CD4-positive, alpha-beta T cell treated with Interleukin-15 for 1 hour (primary cell): ENCODE results near the gene ATG10.
"Not testable (repeated sequence)": the region's sequence is repeated elsewhere in the genome, so short reads cannot be mapped to it uniquely, and the experiment has no call there.

Experiments
- DNase-seq: peaks from one replicate; pipeline ENCODE4 v3.0.0-alpha.2; 2020

Gene ATG10

GRCh38 chr5:82244854-82245635, 273.2 kb downstream of the ATG10 start:
- no peak for DNase-seq

DNA sequence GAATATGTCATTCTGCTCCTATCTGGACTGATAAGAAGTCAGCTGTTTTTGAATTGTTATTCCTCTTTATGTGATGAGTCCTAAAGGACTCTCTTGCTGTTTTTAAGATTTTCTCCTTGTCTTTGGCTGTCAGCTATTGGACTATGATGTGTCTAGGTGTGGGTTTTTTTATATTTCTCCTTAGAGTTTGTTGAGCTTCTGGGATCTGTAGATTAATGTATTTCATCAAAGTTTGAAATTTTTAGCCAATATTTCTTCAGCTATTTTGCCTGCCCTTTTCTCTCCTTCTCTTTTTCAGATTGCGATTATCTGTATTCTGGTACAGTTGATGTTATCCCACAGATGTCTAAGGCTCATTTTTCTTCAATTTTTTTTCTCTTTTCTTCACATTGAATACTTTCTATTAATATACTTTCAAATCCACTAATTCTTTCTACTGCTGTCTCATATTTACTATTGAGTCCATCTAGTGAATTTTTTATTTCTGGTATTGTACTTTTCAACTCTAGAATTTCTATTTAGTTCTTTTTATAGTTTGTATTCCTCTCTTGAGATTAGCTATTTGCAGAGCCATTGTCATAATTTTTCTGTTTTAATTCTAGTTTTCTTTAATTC, 275.2 kb downstream of the ATG10 start:
- DNase-seq: no peak

- no peak for DNase-seq
These were observed 280.9 kb downstream of the ATG10 start for GRCh38 chr5:82252744-82253143.

DNA sequence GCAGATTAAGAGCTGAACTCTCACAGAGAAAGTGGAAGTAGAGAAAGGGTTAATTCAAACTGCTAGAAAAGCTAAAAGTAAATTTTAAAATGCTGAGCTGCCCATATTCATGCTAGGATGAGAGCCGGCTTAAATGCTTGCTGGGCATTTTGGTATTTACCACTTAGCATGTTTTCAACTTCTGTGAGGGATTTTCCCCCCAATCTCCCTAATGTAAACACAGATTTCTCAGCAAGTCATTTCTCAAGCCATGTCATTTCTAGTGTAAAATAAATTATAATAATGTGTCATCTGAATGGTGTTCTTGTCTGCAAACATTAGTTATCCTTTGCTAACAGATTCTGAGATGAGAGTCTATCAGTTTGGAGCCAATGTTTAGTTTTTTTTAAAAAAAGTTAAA, 284.0 kb downstream of the ATG10 start:
- DNase-seq: no peak

GRCh38 chr5:82257247-82257646, 285.4 kb downstream of the ATG10 start:
- no peak for DNase-seq

DNA sequence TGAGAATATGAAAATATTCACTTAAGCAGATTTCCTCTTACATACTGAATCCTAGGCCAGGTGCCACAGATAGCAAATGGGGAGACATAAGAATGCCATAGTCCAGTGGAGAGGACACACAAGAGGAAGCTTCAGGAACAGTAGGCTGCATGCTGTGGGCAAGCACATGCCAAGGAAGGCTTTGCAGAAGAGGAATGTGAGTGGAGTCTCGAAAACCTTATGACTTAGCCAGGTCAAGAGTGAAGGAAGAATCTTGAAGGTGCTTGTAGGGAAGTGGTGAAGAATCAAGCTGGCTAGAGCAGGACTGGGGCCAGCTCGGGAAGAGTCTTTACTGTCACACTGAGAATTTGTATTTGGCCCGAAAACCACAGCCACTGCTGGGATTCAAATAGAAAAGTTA, 285.9 kb downstream of the ATG10 start:
- DNase-seq: no peak

GRCh38 chr5:82259172-82259800, 287.5 kb downstream of the ATG10 start:
- no peak for DNase-seq

DNA sequence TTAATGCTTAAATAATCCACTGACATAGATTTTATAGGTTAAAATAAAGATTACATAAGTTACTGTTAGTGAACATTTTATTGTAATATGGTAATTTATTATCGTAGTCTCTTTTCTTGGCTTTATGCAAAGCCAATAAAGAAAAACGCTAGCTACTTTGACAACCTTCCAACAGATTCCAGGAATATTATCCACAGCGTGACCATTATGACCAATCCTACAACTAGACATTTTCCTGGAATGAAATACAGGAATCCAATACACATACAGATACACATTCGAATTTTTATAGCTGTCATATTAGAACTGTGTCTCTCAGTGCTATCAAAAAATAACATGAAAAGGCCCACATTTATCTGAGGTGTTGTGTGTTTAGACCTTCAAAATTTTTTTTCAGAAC, 293.2 kb downstream of the ATG10 start:
- DNase-seq: no peak

- DNase-seq: not testable (repeated sequence)
These were observed 295.6 kb downstream of the ATG10 start for GRCh38 chr5:82267297-82267933.

- not testable (repeated sequence) for DNase-seq
These were observed 297.5 kb downstream of the ATG10 start for GRCh38 chr5:82269363-82269762.

DNA sequence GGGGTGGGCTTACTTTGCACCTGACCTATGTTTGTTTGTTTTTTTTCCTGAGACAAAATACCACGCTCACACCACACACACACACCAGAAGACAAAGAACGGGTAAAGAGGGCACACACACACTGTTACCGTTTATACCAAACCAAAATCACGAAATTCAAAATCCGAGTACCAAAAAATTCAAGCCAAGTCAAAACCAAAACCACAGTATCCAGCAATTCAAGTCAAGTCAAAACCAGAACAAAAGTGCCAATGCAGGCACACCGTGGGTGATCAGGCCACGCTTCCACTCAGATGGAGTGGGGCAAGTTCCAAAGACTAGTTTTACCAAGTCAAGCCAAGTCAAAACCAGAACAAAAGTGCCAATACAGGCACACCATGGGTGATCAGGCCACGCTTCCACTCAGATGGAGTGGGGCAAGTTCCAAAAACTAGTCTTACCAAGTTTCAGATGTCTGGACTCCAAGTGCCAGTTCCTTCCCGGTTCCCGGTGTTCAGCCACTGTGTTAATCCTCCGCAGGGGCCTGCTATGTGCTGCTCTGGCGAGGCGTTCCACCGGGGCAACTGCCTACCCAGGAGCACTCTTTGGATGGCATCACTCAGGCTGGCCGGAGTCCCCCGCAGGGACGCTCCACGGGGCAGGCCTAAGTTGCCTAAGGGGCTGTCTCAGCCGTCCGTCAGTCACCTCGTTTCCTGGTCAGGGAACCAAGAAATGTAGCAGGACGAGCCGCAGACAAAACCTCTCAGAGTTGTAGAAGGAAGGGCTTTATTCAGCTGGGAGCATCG, 300.9 kb downstream of the ATG10 start:
- not testable (repeated sequence) for DNase-seq

DNA sequence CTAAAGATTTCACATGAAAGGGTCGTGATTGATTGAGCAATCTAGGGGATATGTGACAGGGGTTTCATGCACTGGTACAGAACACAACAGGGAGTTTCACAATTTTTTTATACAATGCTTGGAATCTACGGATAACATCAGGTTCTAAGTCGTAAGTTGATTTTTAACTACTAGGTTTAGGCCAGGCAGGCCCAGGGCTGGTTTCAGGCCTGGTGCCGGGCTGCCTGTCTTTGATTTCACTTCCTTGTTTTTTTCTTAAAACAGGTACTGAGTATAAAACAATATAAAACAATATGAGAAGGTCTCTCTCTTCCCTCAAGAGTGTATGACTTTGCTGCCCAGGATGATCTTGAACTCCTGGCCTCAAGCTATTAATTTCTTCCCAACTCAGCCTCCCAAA, 301.6 kb downstream of the ATG10 start:
- peak; percentile 23 for DNase-seq

- DNase-seq: no peak
These were observed 302.8 kb downstream of the ATG10 start for GRCh38 chr5:82274343-82275211.

- DNase-seq: no peak
These were observed 303.4 kb downstream of the ATG10 start for GRCh38 chr5:82275216-82275664.

- DNase-seq: no peak
These were observed 305.2 kb downstream of the ATG10 start for GRCh38 chr5:82276800-82277612.

DNA sequence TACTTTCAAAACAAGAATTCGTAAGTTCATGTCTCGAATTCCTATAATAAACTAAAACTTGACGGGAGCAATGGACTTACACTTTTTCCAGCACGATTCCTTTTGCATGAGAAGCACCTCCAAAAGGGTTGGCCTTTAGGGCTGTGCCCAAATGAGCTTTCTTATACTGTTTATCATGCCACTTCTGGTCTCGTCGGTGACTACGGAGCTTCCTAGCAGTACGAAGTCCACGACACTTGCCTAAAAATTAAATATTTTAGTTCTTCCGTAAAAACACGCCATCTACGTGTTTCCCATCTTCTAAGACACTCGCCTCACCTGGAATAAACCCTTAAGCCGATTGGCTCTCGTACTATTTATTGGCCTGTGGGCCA, 305.8 kb downstream of the ATG10 start:
- no peak for DNase-seq

- peak; percentile 88 for DNase-seq
These were observed 306.3 kb downstream of the ATG10 start, which contains the start of gene RPS23 for GRCh38 chr5:82277987-82278710. TSS of gene RPS23 (minus strand) at chr5:82278354. CDS start at chr5:82278323, 31 bp downstream.

DNA sequence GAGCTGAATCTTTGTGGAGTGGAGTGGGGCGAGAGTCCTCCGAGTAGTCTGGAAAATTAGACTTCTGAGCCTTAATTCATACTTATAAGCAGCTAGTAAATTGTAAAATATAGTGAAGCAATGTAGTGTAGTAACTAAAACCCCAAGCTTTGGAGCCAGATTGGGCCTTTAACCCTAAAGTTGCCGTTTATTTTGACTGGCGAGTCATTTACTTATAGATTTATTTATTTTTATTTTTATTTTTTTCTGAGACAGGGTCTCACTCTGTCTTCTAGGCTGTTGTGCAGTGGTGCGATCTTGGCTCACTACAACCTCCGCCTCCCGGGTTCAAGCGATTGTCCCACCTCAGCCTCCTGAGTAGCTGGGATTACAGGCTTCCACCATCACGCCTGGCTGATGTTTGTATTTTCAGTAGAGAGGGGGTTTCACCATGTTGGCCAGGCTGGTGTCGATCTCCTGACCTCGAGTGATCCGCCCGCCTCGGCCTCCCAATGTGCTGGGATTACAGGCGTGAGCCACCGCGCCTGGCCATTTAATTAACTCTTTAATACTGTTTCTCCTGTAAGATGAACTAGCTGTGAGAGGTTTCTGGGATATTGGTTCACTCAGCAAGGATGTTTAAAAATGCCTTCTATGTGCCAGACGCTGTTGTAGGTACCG, 307.0 kb downstream of the ATG10 start:
- no peak for DNase-seq

DNA sequence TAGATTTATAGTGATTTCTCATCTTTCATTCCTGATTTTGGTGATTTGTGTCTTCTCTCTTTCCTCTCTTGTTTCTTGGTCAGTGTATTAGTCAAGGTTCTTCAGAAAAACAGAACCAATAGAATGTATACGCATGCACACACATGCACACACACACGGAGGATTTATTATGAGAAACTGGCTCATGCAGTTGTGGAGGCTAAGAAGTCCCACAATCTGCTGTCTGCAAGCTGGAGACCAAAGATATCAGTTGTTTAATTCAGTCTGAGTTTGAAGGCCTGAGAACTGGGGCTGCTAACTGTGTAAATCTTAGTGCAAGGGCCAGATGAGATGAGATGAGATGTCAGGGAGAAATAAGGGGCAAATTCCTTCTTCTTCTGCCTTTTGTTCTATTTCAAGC, 312.1 kb downstream of the ATG10 start:
- no peak for DNase-seq
